ENCODE data around the gene KBTBD13.
A peak's percentile ranks its signal among the peaks of the same experiment; 100 is the strongest.
"Not testable (repeated sequence)": the region's sequence is repeated elsewhere in the genome, so short reads cannot be mapped to it uniquely, and the experiment has no call there.

KBTBD13 gene

DNA sequence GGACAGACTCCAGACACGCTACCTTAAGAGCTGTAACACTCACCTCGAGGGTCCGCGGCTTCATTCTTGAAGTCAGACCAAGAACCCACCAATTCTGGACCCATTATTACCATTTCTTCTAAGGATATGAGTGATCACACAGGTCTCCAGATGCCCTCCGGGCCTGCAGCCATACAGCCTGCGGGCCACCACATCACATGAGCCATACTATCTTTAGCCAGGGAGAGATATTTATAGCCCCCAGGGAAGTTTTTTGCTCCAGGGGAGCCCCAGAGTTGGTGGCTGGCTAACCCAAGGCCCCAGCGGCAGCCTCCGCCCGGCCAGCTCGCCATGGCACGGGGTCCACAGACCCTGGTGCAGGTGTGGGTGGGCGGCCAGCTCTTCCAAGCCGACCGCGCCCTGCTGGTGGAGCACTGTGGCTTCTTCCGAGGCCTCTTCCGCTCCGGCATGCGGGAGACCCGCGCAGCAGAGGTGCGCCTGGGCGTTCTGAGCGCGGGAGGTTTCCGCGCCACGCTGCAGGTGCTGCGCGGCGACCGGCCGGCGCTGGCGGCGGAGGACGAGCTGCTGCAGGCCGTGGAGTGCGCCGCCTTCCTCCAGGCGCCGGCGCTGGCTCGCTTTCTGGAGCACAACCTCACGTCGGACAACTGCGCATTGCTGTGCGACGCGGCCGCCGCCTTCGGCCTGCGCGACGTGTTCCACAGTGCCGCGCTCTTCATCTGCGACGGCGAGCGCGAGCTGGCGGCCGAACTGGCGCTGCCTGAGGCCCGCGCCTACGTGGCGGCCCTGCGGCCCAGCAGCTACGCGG is at the start of gene KBTBD13:
TSS of gene KBTBD13 (plus strand) at position 261 of the 805 bp plus-strand sequence. CDS start at position 331, 70 bp downstream.
- no peak for DNase-seq

- no peak for DNase-seq
These were observed 49.8 kb upstream of the KBTBD13 start for GRCh38 chr15:65026756-65027155.

- no peak for DNase-seq
These were observed 49.0 kb upstream of the KBTBD13 start for GRCh38 chr15:65027593-65027992.

DNA sequence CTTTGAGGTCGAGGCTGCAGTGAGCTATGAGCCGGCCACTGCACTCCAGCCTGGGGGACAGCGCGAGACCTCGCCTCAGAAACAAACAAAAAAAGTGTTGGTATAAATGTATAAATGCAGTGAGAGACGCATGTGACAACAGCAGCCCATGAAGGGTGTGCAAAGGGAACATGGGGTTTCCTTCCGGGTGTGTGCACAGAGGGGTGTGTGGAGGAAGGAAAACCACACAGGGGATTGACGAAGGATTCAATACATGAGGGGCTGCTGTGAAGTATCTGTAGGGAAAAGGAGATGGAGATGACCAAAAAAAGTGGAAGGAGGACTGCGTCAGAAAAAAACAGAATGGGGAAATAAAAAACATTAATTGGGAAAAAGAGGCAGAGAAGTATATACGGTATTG is 48.2 kb upstream of the KBTBD13 start:
- no peak for DNase-seq

- DNase-seq, result peak; percentile 88
These were observed 47.4 kb upstream of the KBTBD13 start, which contains the start of gene MTFMT for GRCh38 chr15:65028921-65029735. MTFMT (minus strand) TSS chr15:65029639; CDS start chr15:65029613, 26 bp downstream.

DNA sequence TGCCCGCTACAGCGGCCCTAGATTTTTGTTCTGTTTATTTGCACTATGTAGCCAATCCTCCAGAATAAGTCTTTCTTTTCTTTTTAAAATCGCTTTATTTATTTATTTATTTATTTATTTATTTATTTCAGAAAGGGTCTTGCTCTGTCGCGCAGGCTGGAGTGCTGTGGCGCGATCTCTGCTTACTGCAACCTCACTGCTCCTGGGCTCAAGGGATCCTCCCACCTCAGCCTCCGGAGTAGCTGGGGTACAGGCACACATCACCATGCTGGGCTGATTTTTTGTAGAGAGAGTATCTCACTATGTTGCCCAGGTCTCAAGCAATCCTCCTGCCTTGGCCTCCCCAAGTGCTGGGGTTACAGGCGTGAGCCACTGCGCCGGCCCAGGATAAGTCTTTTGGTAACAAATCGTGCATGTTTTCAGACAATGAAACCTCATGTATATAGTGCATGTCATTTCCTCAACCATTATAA is 46.8 kb upstream of the KBTBD13 start:
- DNase-seq, result no peak

- no peak for DNase-seq
These were observed 43.6 kb upstream of the KBTBD13 start for GRCh38 chr15:65032801-65033537.

DNA sequence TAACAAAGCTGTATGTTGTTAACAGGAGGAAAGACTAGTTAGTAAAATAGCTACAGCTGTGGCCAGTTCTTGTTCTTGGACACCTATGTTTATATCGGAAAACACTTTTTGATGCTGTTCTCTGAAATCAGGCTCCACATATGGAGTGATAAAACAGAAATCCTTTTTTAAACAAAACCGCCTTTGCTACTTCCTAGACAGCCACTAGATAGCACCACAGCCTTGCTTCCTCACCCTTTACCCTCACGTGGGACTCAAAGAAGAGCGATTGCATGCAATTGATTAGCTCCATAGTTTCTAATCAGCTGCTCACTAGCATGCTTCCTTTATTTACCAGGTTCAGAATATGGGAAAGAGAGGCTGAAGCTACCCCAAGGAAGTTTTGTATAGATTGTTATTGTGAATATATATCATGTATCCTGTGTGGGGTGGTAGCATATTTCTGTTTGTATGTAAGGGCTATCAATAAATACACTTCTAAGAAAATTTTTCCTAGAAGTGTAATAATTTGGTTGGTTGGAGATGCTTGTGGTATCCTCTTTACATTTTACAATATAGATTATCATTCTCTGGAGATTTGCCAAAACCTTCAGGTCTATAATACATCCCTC is 42.8 kb upstream of the KBTBD13 start:
- DNase-seq, result no peak

- no peak for DNase-seq
These were observed 41.8 kb upstream of the KBTBD13 start for GRCh38 chr15:65034719-65035118.

- DNase-seq, result no peak
These were observed 39.2 kb upstream of the KBTBD13 start for GRCh38 chr15:65037309-65037708.

DNA sequence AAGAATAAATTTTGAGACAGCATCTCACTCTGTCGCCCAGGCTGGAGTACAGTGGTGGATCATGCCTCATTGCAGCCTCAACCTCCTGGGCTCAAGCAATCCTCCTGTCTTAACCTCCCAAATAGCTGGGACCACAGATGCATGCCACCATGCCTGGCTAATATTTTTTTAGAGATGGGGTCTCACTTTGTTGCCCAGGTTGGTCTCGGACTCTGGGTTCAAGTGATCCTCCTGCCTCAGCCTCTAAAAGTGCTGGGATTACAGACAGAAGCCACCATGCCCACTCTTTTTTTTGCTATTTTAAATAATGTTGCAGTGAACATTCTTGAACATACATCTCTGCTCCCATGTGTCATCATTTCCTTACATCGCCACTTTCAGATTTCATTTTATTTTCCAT is 38.1 kb upstream of the KBTBD13 start:
- no peak for DNase-seq

- DNase-seq, result no peak
These were observed 37.7 kb upstream of the KBTBD13 start for GRCh38 chr15:65038836-65039235.

GRCh38 chr15:65040461-65040860 is 36.1 kb upstream of the KBTBD13 start:
- DNase-seq, result no peak

GRCh38 chr15:65041787-65042186 is 34.8 kb upstream of the KBTBD13 start:
- no peak for DNase-seq

GRCh38 chr15:65042776-65043327 is 33.7 kb upstream of the KBTBD13 start:
- DNase-seq, result no peak

GRCh38 chr15:65044218-65044617 is 32.3 kb upstream of the KBTBD13 start:
- DNase-seq, result not testable (repeated sequence)

DNA sequence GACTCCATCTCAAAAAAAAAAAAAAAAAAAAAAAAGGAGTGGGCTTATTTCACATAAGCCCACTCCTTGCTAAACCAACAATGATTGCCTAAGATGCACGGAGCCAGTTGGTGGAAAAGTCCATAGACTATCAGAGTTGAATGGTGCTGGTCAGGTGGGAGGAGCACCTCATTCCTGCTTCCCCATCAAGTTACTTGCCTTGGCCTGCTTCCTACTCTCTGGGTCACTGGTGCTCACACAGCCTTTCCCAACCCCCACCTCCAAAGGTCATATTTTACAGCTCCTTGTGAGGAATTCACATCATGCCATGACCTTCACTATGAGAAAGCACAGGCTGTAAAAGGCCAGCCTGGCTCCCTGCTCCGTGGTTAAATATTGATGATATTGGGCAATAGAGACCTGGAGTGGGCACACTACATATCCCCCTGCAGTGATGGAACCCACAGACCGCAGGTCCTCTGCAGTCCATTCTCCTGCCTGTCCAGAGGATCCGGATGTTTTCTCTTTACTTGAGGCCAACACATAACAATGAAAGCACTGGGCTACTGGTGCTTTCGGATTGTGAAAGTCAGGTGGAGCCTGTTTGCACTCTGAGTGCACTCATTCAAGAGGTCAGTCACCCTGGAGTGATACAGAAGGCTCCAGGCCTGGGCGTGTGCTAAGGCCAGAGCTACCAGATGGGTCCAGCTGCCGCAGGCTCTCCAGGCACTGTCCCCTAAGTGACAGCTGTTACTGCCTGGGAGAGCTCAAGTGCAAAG is 31.6 kb upstream of the KBTBD13 start, which contains the start of gene SLC51B:
TSS of gene SLC51B (plus strand) at position 664 of the 758 bp plus-strand sequence. CDS start 4,618 bp downstream, outside the sequence.
- DNase-seq, result no peak

DNA sequence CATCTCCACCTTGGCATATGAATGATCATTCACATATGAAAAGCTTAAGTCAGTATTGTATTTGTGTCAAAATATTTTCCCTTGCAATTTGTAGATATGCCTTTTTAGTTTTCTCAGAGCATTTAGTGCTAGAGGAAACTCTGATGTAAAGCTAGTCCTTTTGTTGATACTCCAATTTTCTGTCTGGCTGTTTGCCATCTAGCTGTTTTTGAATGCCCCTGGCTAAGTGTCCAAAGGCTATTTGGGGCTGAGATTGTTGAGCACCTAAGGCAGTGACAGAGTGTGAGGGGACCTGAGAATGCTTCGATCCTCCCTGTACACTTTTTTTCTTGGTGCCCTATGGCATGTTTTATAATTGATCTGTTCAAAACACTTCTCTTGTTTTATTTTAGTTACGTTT is 28.3 kb upstream of the KBTBD13 start:
- no peak for DNase-seq

GRCh38 chr15:65049418-65049840 is 27.1 kb upstream of the KBTBD13 start:
- peak; percentile 78 for DNase-seq

DNA sequence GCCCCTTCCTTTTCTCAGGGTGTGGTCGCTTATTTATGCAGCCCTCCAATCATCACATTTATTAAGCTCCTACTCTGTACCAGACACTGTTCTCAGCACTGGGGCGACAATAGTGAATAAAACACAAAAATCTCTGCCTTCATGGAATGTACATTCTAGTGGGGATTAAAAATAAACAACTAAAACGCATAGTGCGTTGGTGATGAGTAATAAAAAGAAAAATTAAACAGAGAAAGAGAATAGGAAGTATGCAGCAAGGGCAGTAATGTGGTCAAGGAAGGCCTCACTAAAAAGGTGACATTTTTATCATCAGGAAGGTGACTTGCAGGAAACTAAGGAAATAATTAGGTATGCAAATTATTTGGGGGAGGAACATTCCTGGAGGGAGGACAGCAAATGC is 26.3 kb upstream of the KBTBD13 start:
- no peak for DNase-seq

DNA sequence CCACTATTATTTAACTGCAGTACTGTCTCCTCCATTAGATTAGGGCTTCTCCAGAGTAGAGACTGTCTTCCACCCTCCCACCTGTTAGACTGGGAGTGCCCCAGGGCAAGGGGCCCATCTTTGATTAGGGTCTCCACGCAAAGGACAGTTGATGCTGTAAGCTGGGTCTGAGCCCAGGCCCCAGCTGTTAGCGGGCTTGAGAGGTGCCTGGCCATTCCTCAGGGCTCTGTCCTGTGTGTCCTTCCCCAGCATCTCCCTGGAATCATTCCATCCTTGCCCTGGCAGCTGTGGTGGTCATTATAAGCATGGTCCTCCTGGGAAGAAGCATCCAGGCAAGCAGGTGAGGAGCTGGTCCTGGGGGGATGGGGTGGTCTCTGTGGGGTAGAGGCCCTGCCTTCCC is 25.3 kb upstream of the KBTBD13 start:
- no peak for DNase-seq

All from activated CD4-positive, alpha-beta T cell treated with anti-CD3 and anti-CD28 coated beads for 1 hour (primary cell).